ENCODE data around the gene LRP1. TPM values are rescaled to one million over a fixed set of nuclear protein-coding genes. Genes with fewer than 3 reads are reported as not detected.
A peak's percentile ranks its signal among the peaks of the same experiment; 100 is the strongest.

The LRP1 gene
- total RNA-seq, 1 donor from 2014 or later, result 253 TPM

DNA sequence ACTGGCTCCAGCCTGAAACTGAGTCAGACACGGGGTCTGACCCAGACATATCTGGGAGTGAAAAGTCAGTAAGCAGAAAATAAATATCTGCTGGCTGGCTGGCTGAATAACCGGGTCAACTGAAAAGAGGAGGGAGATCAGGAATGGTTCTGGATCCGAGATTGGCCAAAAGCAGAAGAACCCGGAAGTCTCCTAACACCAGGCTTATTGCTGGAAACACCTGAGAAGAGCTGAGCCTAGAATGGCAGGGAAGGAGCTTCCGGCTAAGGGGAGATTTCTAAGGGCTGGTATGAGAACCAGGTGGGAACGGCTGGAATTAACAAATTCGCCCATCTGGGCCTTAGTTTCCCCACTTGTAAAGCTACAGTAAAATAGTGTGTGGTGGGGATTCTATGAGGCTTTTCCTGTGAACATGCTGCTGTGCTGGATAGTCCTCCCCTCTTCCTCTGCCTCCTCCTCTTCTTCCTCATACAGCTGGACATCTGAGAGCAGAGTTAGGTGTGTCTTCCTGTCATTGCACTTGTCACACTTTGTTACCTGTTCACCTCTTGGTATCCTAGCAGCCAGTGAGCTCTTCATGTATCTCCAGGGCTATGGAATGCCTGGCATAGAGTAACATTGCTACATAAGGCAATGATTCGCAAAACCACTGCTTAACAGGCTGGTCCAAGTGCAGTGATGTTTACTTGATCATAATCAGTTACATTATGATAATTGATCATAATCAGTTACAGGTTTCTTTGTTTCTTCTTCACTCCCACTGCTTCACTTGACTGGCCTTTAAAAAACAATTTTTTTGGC is 99.2 kb downstream of the LRP1 start:
- Mint-ChIP-seq H3K9me3 (no peaks in the 10 kb centered on the region), H3K27ac (no peak overlapping the region), H3K36me3 (peaks cover 9% of the 10 kb centered on the region), H3K4me3 (peak overlapping the region; percentile 43), H3K27me3 (ENCODE audit: low read depth) (peaks cover 53% of the 10 kb centered on the region), H3K4me1 (peaks cover 47% of the 10 kb centered on the region)
- no peak for TF ChIP-seq CTCF (IDR thresholded peaks at IDR 0.05; ENCODE audit: unreplicated experiment)
- DNase-seq (ENCODE audit: low spot score in 2 of 2, unreplicated experiment in 2 of 2), result no peak

DNA sequence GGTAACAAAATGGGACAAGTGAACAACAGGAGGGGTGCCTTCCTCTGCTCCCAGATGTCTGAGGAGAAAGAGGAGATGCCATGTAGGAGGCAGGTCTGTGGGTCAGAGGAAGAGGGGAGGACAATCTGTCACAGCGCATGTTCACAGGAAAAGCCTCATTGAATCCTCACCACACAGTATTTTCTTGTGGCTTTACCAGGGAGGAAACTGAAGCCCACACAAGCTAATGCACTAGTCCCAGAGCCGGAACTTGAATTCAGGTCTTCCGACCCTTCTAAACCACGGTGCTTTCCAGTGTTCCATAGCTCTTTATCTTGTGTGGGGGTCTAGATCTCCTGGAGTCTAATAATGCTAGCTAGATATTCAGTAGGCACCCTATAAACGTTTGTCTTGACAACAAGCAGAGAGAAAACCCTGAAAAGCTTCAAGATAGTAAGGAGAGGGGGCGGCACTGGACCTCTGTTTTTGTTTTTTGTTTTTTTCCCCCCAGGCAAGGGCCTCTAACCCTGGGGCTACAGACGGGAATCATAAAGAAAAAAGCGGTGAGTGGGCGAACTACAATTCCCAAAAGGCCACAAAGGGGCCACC is 100.9 kb downstream of the LRP1 start:
- Mint-ChIP-seq H3K4me3 (peak overlapping the region; percentile 95), H3K36me3 (peaks cover 20% of the 10 kb centered on the region), H3K27me3 (ENCODE audit: low read depth) (peaks cover 38% of the 10 kb centered on the region), H3K9me3 (no peaks in the 10 kb centered on the region), H3K27ac (peak overlapping the region; percentile 94), H3K4me1 (peaks cover 35% of the 10 kb centered on the region)
- DNase-seq (ENCODE audit: low spot score in 2 of 2, unreplicated experiment in 2 of 2), result no peak
- no peak for TF ChIP-seq CTCF (IDR thresholded peaks at IDR 0.05; ENCODE audit: unreplicated experiment)

- no peaks in the 10 kb centered on the region for H3K9me3 Mint-ChIP-seq
- TF ChIP-seq CTCF (IDR thresholded peaks at IDR 0.05; ENCODE audit: unreplicated experiment), result no peak
- peak within 1 kb of the TSS; percentile 94 for H3K27ac Mint-ChIP-seq
- H3K27me3 Mint-ChIP-seq (ENCODE audit: low read depth), result peaks cover 39% of the 10 kb centered on the region
- H3K36me3 Mint-ChIP-seq, result peaks cover 26% of the 10 kb centered on the region
- H3K4me1 Mint-ChIP-seq, result peaks cover 35% of the 10 kb centered on the region
- H3K4me3 Mint-ChIP-seq, result peak within 1 kb of the TSS; percentile 95
- DNase-seq (ENCODE audit: low spot score in 2 of 2, unreplicated experiment in 2 of 2), result peak; percentile 90 to 94
These were observed 101.5 kb downstream of the LRP1 start, which contains the start of gene SHMT2 for GRCh38 chr12:57229634-57230380. SHMT2 (plus strand) TSS chr12:57229711; CDS start chr12:57229779, 68 bp downstream.

GRCh38 chr12:57230381-57231155 is 102.3 kb downstream of the LRP1 start:
- peaks cover 26% of the 10 kb centered on the region for H3K36me3 Mint-ChIP-seq
- peak overlapping the region; percentile 95 for H3K4me3 Mint-ChIP-seq
- peak overlapping the region; percentile 94 for H3K27ac Mint-ChIP-seq
- no peak for TF ChIP-seq CTCF (IDR thresholded peaks at IDR 0.05; ENCODE audit: unreplicated experiment)
- peaks cover 32% of the 10 kb centered on the region for H3K4me1 Mint-ChIP-seq
- peaks cover 37% of the 10 kb centered on the region for H3K27me3 Mint-ChIP-seq (ENCODE audit: low read depth)
- H3K9me3 Mint-ChIP-seq, result no peaks in the 10 kb centered on the region
- DNase-seq (ENCODE audit: low spot score in 2 of 2, unreplicated experiment in 2 of 2), result no peak
